ENCODE data around the gene IL13. TPM values are rescaled to one million over a fixed set of nuclear protein-coding genes. Genes with fewer than 3 reads are reported as not detected.

IL13 gene
- total RNA-seq, 1 experiment from 2014 or later = not detected

GRCh38 chr5:132644177-132644576, 13.8 kb upstream of the IL13 start (continued):
- TF ChIP-seq EMX1 (CRISPR knock-in tag; IDR thresholded peaks at IDR 0.05) (no peak), TP53 (CRISPR knock-in tag; IDR thresholded peaks at IDR 0.05) (no peak)

- CTCF ChIA-PET = interaction anchor here (1.2 kb wide), 1 partner anchor 120 kb away, joined by 3 read pairs; no protein-coding TSS in a partner anchor
- Mint-ChIP-seq H3K27ac (no peak overlapping the region), H3K9me3 (peaks cover 16% of the 10 kb centered on the region), H3K4me3 (no peak overlapping the region), H3K27me3 (ENCODE audit: low read depth) (peaks cover 2% of the 10 kb centered on the region; the same call in 1 of the 2 replicates), H3K4me1 (peaks cover 18% of the 10 kb centered on the region), H3K36me3 (peaks cover 14% of the 10 kb centered on the region)
- DNase-seq (ENCODE audit: low spot score) (no peak), ATAC-seq (no peak)
- TF ChIP-seq ETV6 (CRISPR knock-in tag; IDR thresholded peaks at IDR 0.05) = no peak
- TF ChIP-seq NFE2L1 (CRISPR knock-in tag; IDR thresholded peaks at IDR 0.05) = no peak
- no peak for TF ChIP-seq PRRX2 (CRISPR knock-in tag; IDR thresholded peaks at IDR 0.05)
- TF ChIP-seq NFYB (CRISPR knock-in tag; conservative IDR thresholded peaks at IDR 0.05; ENCODE audit: low read depth) = no peak
- TF ChIP-seq ATF2 (CRISPR knock-in tag; IDR thresholded peaks at IDR 0.05; ENCODE audit: borderline replicate concordance, low read depth) = no peak
- TF ChIP-seq ZNF423 (CRISPR knock-in tag; IDR thresholded peaks at IDR 0.05) = no peak
- no peak for TF ChIP-seq GABPB1 (CRISPR knock-in tag; IDR thresholded peaks at IDR 0.05)
- TF ChIP-seq ZNF671 (CRISPR knock-in tag; IDR thresholded peaks at IDR 0.05) = no peak
- POLR2A ChIA-PET = interaction anchor here (0.6 kb wide), 1 partner anchor 131 kb away, joined by 3 read pairs; no protein-coding TSS in a partner anchor
These were observed 11.2 kb upstream of the IL13 start for GRCh38 chr5:132646583-132647266.

- CTCF ChIA-PET = interaction anchor here (1.2 kb wide), 1 partner anchor 120 kb away, joined by 3 read pairs; no protein-coding TSS in a partner anchor
- ATAC-seq (no peak), DNase-seq (ENCODE audit: low spot score) (no peak)
- H3K27ac Mint-ChIP-seq = no peak overlapping the region
- no peak for TF ChIP-seq ZNF671 (CRISPR knock-in tag; IDR thresholded peaks at IDR 0.05)
- no peak for TF ChIP-seq HMGXB4 (CRISPR knock-in tag; IDR thresholded peaks at IDR 0.05)
- no peak for TF ChIP-seq PREB (CRISPR knock-in tag; IDR thresholded peaks at IDR 0.05; ENCODE audit: borderline replicate concordance)
- peaks cover 2% of the 10 kb centered on the region; the same call in 1 of the 2 replicates for H3K27me3 Mint-ChIP-seq (ENCODE audit: low read depth)
- H3K36me3 Mint-ChIP-seq = peaks cover 9% of the 10 kb centered on the region
- H3K4me1 Mint-ChIP-seq = peaks cover 18% of the 10 kb centered on the region
- no peak overlapping the region for H3K4me3 Mint-ChIP-seq
- POLR2A ChIA-PET = no interaction called here
- H3K9me3 Mint-ChIP-seq = peaks cover 16% of the 10 kb centered on the region
These were observed 10.5 kb upstream of the IL13 start for GRCh38 chr5:132647473-132647872.

GRCh38 chr5:132648355-132648754, 9.6 kb upstream of the IL13 start:
- Mint-ChIP-seq H3K4me3 (no peak overlapping the region), H3K36me3 (peaks cover 2% of the 10 kb centered on the region; the same call in 1 of the 2 replicates), H3K4me1 (peaks cover 19% of the 10 kb centered on the region), H3K27ac (no peak overlapping the region), H3K9me3 (peaks cover 16% of the 10 kb centered on the region), H3K27me3 (ENCODE audit: low read depth) (peaks cover 4% of the 10 kb centered on the region)
- CTCF ChIA-PET = interaction anchor here (1.2 kb wide), 1 partner anchor 121 kb away, joined by 3 read pairs; no protein-coding TSS in a partner anchor
- ATAC-seq = no peak
- POLR2A ChIA-PET = no interaction called here
- DNase-seq (ENCODE audit: low spot score) = no peak
- TF ChIP-seq ZNF281 (CRISPR knock-in tag; IDR thresholded peaks at IDR 0.05) (no peak), ZNF219 (CRISPR knock-in tag; IDR thresholded peaks at IDR 0.05; ENCODE audit: borderline replicate concordance) (no peak), EMX1 (CRISPR knock-in tag; IDR thresholded peaks at IDR 0.05) (no peak), TP53 (CRISPR knock-in tag; IDR thresholded peaks at IDR 0.05) (no peak), ZNF532 (CRISPR knock-in tag; IDR thresholded peaks at IDR 0.05; ENCODE audit: borderline replicate concordance) (no peak)

Measured in WTC11 (cell line).